HG03139 (cell line): ENCODE results near the gene TMEM53.

Experiments
- ATAC-seq: cut with Tn5 transposase; IDR thresholded peaks from one replicate; pipeline ENCODE4 v1.9.1; 2021; ENCODE audit not compliant: unreplicated experiment

TMEM53 gene

GRCh38 chr1:44674113-44675000 is at the start of gene TMEM53, which contains the start of gene ARMH1:
Gene TMEM53 (minus strand): TSS chr1:44674481. CDS start chr1:44674391, 90 bp downstream.
Gene ARMH1 (plus strand): TSS chr1:44674714. CDS start chr1:44689698, 14,984 bp downstream.
- ATAC-seq: peak; percentile 87

- no peak for ATAC-seq
Measured at GRCh38 chr1:44723496-44724295, 49.4 kb upstream of the TMEM53 start.

GRCh38 chr1:44723064-44723463 is 48.8 kb upstream of the TMEM53 start:
- no peak for ATAC-seq

GRCh38 chr1:44721485-44722361 is 47.4 kb upstream of the TMEM53 start:
- peak; percentile 63 for ATAC-seq

- ATAC-seq: no peak
Measured at GRCh38 chr1:44720281-44720680, 46.0 kb upstream of the TMEM53 start.

- ATAC-seq: no peak
Measured at GRCh38 chr1:44719318-44719717, 45.0 kb upstream of the TMEM53 start.

GRCh38 chr1:44718091-44718490 is 43.8 kb upstream of the TMEM53 start:
- ATAC-seq: no peak

GRCh38 chr1:44717653-44718052 is 43.4 kb upstream of the TMEM53 start:
- ATAC-seq: no peak

GRCh38 chr1:44717156-44717555 is 42.9 kb upstream of the TMEM53 start:
- ATAC-seq: no peak

GRCh38 chr1:44714944-44715571 is 40.8 kb upstream of the TMEM53 start:
- ATAC-seq: no peak

GRCh38 chr1:44714532-44714931 is 40.3 kb upstream of the TMEM53 start:
- ATAC-seq: no peak

- no peak for ATAC-seq
Measured at GRCh38 chr1:44713321-44713781, 39.1 kb upstream of the TMEM53 start.

GRCh38 chr1:44707959-44708831 is 33.9 kb upstream of the TMEM53 start:
- ATAC-seq: no peak

- ATAC-seq: no peak
Measured at GRCh38 chr1:44707112-44707881, 33.0 kb upstream of the TMEM53 start.

- ATAC-seq: no peak
Measured at GRCh38 chr1:44705938-44706337, 31.7 kb upstream of the TMEM53 start.

- ATAC-seq: no peak
Measured at GRCh38 chr1:44705470-44705869, 31.2 kb upstream of the TMEM53 start.

- no peak for ATAC-seq
Measured at GRCh38 chr1:44701141-44701573, 26.9 kb upstream of the TMEM53 start.

GRCh38 chr1:44700573-44700972 is 26.3 kb upstream of the TMEM53 start:
- ATAC-seq: no peak
